A549 (cell line): ENCODE results near the gene C10orf90. TPM values are rescaled to one million over a fixed set of nuclear protein-coding genes. Genes with fewer than 3 reads are reported as not detected.

ENCODE experiments used
- ATAC-seq, 2 experiments: fragments of 200-7000 bp in 1 of 2; fragments of >200 bp in 1 of 2; cut with Nextera tagmentation in 1 of 2; cut with Tn5 transposase in 1 of 2; 3 replicates each; pipeline versions ENCODE4 v1.8.0 to v1.9.1; 2018 to 2020; ENCODE audit warnings: mild to moderate bottlenecking in 1 of 2, moderate library complexity in 1 of 2
- CTCF ChIA-PET: fragments of 300-600 bp; sonication (Branson Sonifier 250); formaldehyde crosslinking; extraction: SDS; loops from one replicate; lab custom pipeline; 2021; ENCODE audit warnings: antibody characterized with exemption, inconsistent platforms; lab: Yijun Ruan, JAX
- POLR2A ChIA-PET: fragments of 350-600 bp; formaldehyde crosslinking; extraction: SDS; loops from one replicate; lab custom pipeline; 2021; ENCODE audit warnings: antibody characterized with exemption, inconsistent platforms; lab: Yijun Ruan, JAX
- DNase-seq, 2 experiments: peaks; one replicate each; pipeline versions ENCODE4 v3.0.0 to v3.0.0-alpha.2; 2011 to 2016; ENCODE audit warnings: low read depth in 1 of 2, low spot score in 1 of 2
- FAIRE-seq: peaks from 2 replicates; lab custom pipeline; 2011; peaks lifted over from hg19 to GRCh38; lab: Jason Lieb, UNC
- H3K27ac ChIP-seq, 2 experiments: fragments of >200 bp; sonication (Bioruptor Twin); formaldehyde crosslinking; 3 replicates each; pipeline ENCODE4 v1.5.1; 2016 to 2017
- H3K4me1 ChIP-seq: fragments of >200 bp; sonication (Bioruptor Twin); formaldehyde crosslinking; 3 replicates; pipeline ENCODE4 v1.6.1; 2016
- H3K4me2 ChIP-seq: fragments of >200 bp; sonication (Bioruptor Twin); formaldehyde crosslinking; 3 replicates; pipeline ENCODE4 v1.6.1; 2016
- H3K4me3 ChIP-seq: fragments of >200 bp; sonication (Bioruptor Twin); formaldehyde crosslinking; 3 replicates; pipeline ENCODE4 v1.5.1; 2016
- H3K9me3 ChIP-seq: fragments of >200 bp; sonication (Bioruptor Twin); formaldehyde crosslinking; 3 replicates; pipeline ENCODE4 v1.6.1; 2016
- CTCF ChIP-seq: fragments of >200 bp; sonication (Bioruptor Twin); formaldehyde crosslinking; IDR thresholded peaks from 3 replicates; pipeline ENCODE4 v1.5.1; 2016
- E2F6 ChIP-seq: IDR thresholded peaks from 2 replicates; pipeline ENCODE4 v1.6.1; 2012; ENCODE audit warnings: low read depth, borderline replicate concordance
- EHMT2 ChIP-seq: fragments of 200-600 bp; sonication (generic); IDR thresholded peaks from 2 replicates; pipeline ENCODE4 v1.6.1; 2016; ENCODE audit warnings: antibody characterized with exemption, low read depth, mild to moderate bottlenecking, moderate library complexity
- HMGXB4 ChIP-seq: fragments of 250-450 bp; sonication (Bioruptor Pico); IDR thresholded peaks from 2 replicates; pipeline ENCODE4 v1.5.0; 2021; ENCODE audit warnings: mild to moderate bottlenecking, moderate library complexity, borderline replicate concordance
- JUN ChIP-seq, 2 experiments: fragments of >200 bp; sonication (Bioruptor Twin); formaldehyde crosslinking; IDR thresholded peaks; 2 replicates in 1 of 2; 3 replicates in 1 of 2; pipeline ENCODE4 v1.6.1; 2016 to 2017
- KDM5A ChIP-seq: fragments of 200-600 bp; sonication (generic); IDR thresholded peaks from 2 replicates; pipeline ENCODE4 v1.6.1; 2016; ENCODE audit warnings: antibody characterized with exemption, mild to moderate bottlenecking
- MAX ChIP-seq: IDR thresholded peaks from 2 replicates; pipeline ENCODE4 v1.6.1; 2012
- MAZ ChIP-seq: fragments of 150-350 bp; IDR thresholded peaks from 2 replicates; pipeline ENCODE4 v1.6.1; 2014; ENCODE audit warnings: antibody characterized with exemption, low read depth, low read length, borderline replicate concordance
- MYC ChIP-seq: IDR thresholded peaks from 2 replicates; pipeline ENCODE4 v1.6.1; 2012; ENCODE audit warnings: mild to moderate bottlenecking, inconsistent platforms, low read length, improper control_type of control experiment, borderline replicate concordance
- NFE2L2 ChIP-seq: fragments of 150-350 bp; conservative IDR thresholded peaks from 2 replicates; pipeline ENCODE4 v1.6.1; 2014; ENCODE audit warnings: low read length
- PBX3 ChIP-seq: IDR thresholded peaks from 2 replicates; pipeline ENCODE4 v1.6.1; 2012
- PHF8 ChIP-seq: fragments of 200-600 bp; sonication (generic); IDR thresholded peaks from 2 replicates; pipeline ENCODE4 v1.6.1; 2016; ENCODE audit warnings: low read depth, mild to moderate bottlenecking, antibody characterized with exemption, moderate library complexity, borderline replicate concordance
- RAD21 ChIP-seq, 2 experiments: fragments of >200 bp in 1 of 2; sonication (Bioruptor Twin) in 1 of 2; formaldehyde crosslinking in 1 of 2; IDR thresholded peaks in 1 of 2; conservative IDR thresholded peaks in 1 of 2; 2 replicates in 1 of 2; 3 replicates in 1 of 2; pipeline ENCODE4 v1.6.1; 2012 to 2018; ENCODE audit warnings: inconsistent platforms in 1 of 2
- RARB ChIP-seq: fragments of 250-450 bp; sonication (Bioruptor Pico); IDR thresholded peaks from 2 replicates; pipeline ENCODE4 v1.8.0; 2021; ENCODE audit warnings: mild to moderate bottlenecking, moderate library complexity
- RCOR1 ChIP-seq: fragments of 150-350 bp; IDR thresholded peaks from 2 replicates; pipeline ENCODE4 v1.6.1; 2014; ENCODE audit warnings: antibody characterized with exemption, low read length, low read depth
- SMC3 ChIP-seq: fragments of >200 bp; sonication (Bioruptor Twin); formaldehyde crosslinking; IDR thresholded peaks from 3 replicates; pipeline ENCODE4 v1.6.1; 2018; ENCODE audit warnings: inconsistent platforms
- TFCP2L1 ChIP-seq: fragments of 250-450 bp; sonication (Bioruptor Pico); IDR thresholded peaks from 2 replicates; pipeline ENCODE4 v1.5.0; 2021; ENCODE audit warnings: mild to moderate bottlenecking
- ZC3H11A ChIP-seq: fragments of 450-650 bp; IDR thresholded peaks from 2 replicates; pipeline ENCODE4 v1.6.1; 2014; ENCODE audit warnings: antibody characterized with exemption, mild to moderate bottlenecking
- WGBS: methylation state at CpG from one replicate; pipeline ENCODE4 v1.1.6; 2017; ENCODE audit errors: missing lambda C conversion rate; 5-methylcytosine and 5-hydroxymethylcytosine counted together
- polyA plus RNA-seq, 4 experiments: library from polyadenylated mRNA; depleted of rRNA in 3 of 4; stranded (reverse); fragments of >200 nt; fragmentation: RNase III in 1 of 4; extraction: RNeasy Plus Mini Kit Qiagen cat#74134 plus additional on column Dnase treatment in 1 of 4; gene quantifications; 2 replicates in 3 of 4; 3 replicates in 1 of 4; pipeline ENCODE4 v1.2.3, GENCODE V29; 2011 to 2017

C10orf90 gene
- polyA plus RNA-seq, 2 of the 4 experiments (the other 2 are of a cell fraction): 0.70 to 2.0 TPM

- POLR2A ChIA-PET: interaction anchor here (1.0 kb wide), 1 partner anchor 116 kb away, joined by 3 read pairs; the partner anchor contains the start of gene ADAM12
Measured at GRCh38 chr10:126504063-126504760, 166.3 kb downstream of the C10orf90 start.

GRCh38 chr10:126503392-126504062 lies 167.0 kb downstream of the C10orf90 start:
- ChIA-PET CTCF (interaction anchor here (0.6 to 4.9 kb wide), 65 partner anchors 9 to 653 kb away, joined by 3 to 58 read pairs (median 4); partner anchors contain the start of gene ADAM12), POLR2A (interaction anchor here (1.0 kb wide), 1 partner anchor 115 kb away, joined by 3 read pairs; the partner anchor contains the start of gene ADAM12)
- 86% methylated on average over 12 of the region's 12 CpGs for WGBS
- Histone ChIP-seq H3K4me1 (no peaks in the 10 kb centered on the region; the same call in 2 of the 3 replicates), H3K27ac (peak overlapping the region in 1 of 2 experiments; percentile 61; a peak in 3 of 6 replicates), H3K4me2 (no peak overlapping the region), H3K9me3 (no peaks in the 10 kb centered on the region), H3K4me3 (no peak overlapping the region)
- DNase-seq (no peak), FAIRE-seq (no peak), ATAC-seq (peak in 1 of 2 experiments; percentile 33; a peak in 3 of 6 replicates)
- TF ChIP-seq HMGXB4 (CRISPR knock-in tag): no peak
- TF ChIP-seq PBX3: no peak
- TF ChIP-seq TFCP2L1 (CRISPR knock-in tag): no peak
- no peak for TF ChIP-seq MYC
- no peak for TF ChIP-seq KDM5A
- no peak for TF ChIP-seq JUN (IDR thresholded peaks at IDR 0.05)

More at GRCh38 chr10:126504063-126504760, 166.3 kb downstream of the C10orf90 start:
- TF ChIP-seq CTCF (peak; percentile 76), MAZ (no peak), ZC3H11A (no peak), RARB (CRISPR knock-in tag) (no peak), E2F6 (no peak), PHF8 (no peak), NFE2L2 (no peak), RCOR1 (no peak), EHMT2 (no peak), PBX3 (no peak), RAD21 (conservative IDR thresholded peaks at IDR 0.05 in 1 of 2, IDR thresholded peaks at IDR 0.05 in 1 of 2) (peak; percentile 92 to 93), SMC3 (peak; percentile 94), MAX (no peak)
- H3K9me3 ChIP-seq: no peaks in the 10 kb centered on the region
- H3K27ac ChIP-seq: peak overlapping the region in 1 of 2 experiments; percentile 65; a peak in 3 of 6 replicates
- ATAC-seq (peak; percentile 88 to 96), DNase-seq (peak; percentile 66 to 74), FAIRE-seq (no peak)
- no peak overlapping the region for H3K4me3 ChIP-seq
- 33% methylated on average over 16 of the region's 23 CpGs for WGBS
- no peak overlapping the region for H3K4me2 ChIP-seq
- CTCF ChIA-PET: interaction anchor here (0.6 to 4.9 kb wide), 67 partner anchors 10 to 654 kb away, joined by 3 to 58 read pairs (median 4); partner anchors contain the start of gene ADAM12
- no peaks in the 10 kb centered on the region; the same call in 2 of the 3 replicates for H3K4me1 ChIP-seq
